ENCODE results near the gene DCAF12L2. TPM values are rescaled to one million over a fixed set of nuclear protein-coding genes. Genes with fewer than 3 reads are reported as not detected.

The DCAF12L2 gene
- total and polyA plus RNA-seq, 9 of the 15 experiments (the other 6 are each of a cell fraction or from before 2014, with no cell fraction given): not detected

DNA sequence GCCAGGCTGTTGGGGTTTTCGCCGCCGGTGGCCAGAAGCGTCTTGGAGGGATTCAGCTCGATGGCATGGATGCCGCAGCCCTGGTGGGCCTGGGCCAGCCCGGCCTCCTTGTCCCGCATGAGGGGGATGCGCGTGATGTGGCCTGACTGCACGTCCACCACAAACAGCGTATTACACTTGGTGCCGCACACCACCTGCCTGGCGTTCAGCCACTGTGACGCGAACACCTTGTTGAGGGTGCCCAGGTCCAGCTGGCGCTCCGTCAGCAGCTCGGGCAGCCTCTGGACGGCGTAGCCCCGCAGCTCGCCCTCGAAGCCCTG is 728 bp downstream of the DCAF12L2 start (continued):
- TF ChIP-seq, protein P1, sequence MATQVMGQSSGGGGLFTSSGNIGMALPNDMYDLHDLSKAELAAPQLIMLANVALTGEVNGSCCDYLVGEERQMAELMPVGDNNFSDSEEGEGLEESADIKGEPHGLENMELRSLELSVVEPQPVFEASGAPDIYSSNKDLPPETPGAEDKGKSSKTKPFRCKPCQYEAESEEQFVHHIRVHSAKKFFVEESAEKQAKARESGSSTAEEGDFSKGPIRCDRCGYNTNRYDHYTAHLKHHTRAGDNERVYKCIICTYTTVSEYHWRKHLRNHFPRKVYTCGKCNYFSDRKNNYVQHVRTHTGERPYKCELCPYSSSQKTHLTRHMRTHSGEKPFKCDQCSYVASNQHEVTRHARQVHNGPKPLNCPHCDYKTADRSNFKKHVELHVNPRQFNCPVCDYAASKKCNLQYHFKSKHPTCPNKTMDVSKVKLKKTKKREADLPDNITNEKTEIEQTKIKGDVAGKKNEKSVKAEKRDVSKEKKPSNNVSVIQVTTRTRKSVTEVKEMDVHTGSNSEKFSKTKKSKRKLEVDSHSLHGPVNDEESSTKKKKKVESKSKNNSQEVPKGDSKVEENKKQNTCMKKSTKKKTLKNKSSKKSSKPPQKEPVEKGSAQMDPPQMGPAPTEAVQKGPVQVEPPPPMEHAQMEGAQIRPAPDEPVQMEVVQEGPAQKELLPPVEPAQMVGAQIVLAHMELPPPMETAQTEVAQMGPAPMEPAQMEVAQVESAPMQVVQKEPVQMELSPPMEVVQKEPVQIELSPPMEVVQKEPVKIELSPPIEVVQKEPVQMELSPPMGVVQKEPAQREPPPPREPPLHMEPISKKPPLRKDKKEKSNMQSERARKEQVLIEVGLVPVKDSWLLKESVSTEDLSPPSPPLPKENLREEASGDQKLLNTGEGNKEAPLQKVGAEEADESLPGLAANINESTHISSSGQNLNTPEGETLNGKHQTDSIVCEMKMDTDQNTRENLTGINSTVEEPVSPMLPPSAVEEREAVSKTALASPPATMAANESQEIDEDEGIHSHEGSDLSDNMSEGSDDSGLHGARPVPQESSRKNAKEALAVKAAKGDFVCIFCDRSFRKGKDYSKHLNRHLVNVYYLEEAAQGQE (IDR thresholded peaks at IDR 0.05; ENCODE audit: borderline replicate concordance): no peak
- TF ChIP-seq, protein P1 (CRISPR knock-in tag; IDR thresholded peaks at IDR 0.05; ENCODE audit: low read depth): no peak
- TF ChIP-seq JUND (IDR thresholded peaks at IDR 0.05; ENCODE audit: borderline replicate concordance, low read depth, low read length) (no peak), JUND (tag; IDR thresholded peaks at IDR 0.05; ENCODE audit: borderline replicate concordance, low read depth, low read length) (no peak), CHCHD3 (CRISPR knock-in tag; IDR thresholded peaks at IDR 0.05) (no peak), DPF2 (IDR thresholded peaks at IDR 0.05) (no peak)
